ENCODE data around the gene XYLT1. TPM values are rescaled to one million over a fixed set of nuclear protein-coding genes. Genes with fewer than 3 reads are reported as not detected.

Gene XYLT1
- total RNA-seq, 1 donor from 2014 or later: 12.3 TPM

DNA sequence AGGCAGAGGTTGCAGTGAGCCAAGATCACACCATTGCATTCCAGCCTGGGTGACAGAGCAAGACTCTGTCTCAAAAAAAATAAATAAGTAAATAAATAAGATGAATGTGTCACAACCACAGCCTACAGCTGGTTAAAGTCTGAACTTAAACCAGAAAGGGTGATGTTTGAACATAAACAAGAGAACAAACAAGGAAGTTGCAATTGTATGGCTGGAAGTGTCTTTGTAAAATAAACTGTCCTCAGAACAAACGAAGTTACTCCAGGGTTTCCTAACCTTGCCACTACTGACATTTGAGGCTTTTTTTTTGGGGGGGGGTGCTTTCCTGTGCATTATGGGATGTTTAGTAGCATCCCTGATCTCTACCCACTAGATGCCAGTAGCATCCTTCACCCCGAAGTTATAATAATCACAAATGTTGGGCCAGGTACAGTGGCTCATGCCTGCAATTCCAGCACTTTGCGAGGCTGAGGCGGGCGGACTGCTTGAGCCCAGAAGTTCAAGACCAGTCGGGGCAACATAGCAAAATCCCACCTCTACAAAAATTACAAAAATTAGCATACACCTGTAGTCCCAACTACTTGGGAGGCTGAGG is 119.2 kb downstream of the XYLT1 start:
- no peak for DNase-seq (ENCODE audit: low spot score, unreplicated experiment)
- Mint-ChIP-seq H3K4me3 (ENCODE audit: low read depth) (no peak overlapping the region), H3K27ac (no peak overlapping the region), H3K9me3 (ENCODE audit: low read depth) (no peaks in the 10 kb centered on the region), H3K27me3 (no peaks in the 10 kb centered on the region), H3K36me3 (ENCODE audit: insufficient read depth) (no peaks in the 10 kb centered on the region), H3K4me1 (ENCODE audit: low read depth) (peaks cover 2% of the 10 kb centered on the region)
- TF ChIP-seq, protein P1, sequence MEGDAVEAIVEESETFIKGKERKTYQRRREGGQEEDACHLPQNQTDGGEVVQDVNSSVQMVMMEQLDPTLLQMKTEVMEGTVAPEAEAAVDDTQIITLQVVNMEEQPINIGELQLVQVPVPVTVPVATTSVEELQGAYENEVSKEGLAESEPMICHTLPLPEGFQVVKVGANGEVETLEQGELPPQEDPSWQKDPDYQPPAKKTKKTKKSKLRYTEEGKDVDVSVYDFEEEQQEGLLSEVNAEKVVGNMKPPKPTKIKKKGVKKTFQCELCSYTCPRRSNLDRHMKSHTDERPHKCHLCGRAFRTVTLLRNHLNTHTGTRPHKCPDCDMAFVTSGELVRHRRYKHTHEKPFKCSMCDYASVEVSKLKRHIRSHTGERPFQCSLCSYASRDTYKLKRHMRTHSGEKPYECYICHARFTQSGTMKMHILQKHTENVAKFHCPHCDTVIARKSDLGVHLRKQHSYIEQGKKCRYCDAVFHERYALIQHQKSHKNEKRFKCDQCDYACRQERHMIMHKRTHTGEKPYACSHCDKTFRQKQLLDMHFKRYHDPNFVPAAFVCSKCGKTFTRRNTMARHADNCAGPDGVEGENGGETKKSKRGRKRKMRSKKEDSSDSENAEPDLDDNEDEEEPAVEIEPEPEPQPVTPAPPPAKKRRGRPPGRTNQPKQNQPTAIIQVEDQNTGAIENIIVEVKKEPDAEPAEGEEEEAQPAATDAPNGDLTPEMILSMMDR (IDR thresholded peaks at IDR 0.05; ENCODE audit: unreplicated experiment): no peak

GRCh38 chr16:17350207-17350606 is 120.6 kb downstream of the XYLT1 start:
- Mint-ChIP-seq H3K27ac (no peak overlapping the region), H3K27me3 (no peaks in the 10 kb centered on the region), H3K4me1 (ENCODE audit: low read depth) (no peaks in the 10 kb centered on the region), H3K4me3 (ENCODE audit: low read depth) (no peak overlapping the region), H3K9me3 (ENCODE audit: low read depth) (no peaks in the 10 kb centered on the region), H3K36me3 (ENCODE audit: insufficient read depth) (no peaks in the 10 kb centered on the region)
- TF ChIP-seq, protein P1 (IDR thresholded peaks at IDR 0.05; ENCODE audit: unreplicated experiment): no peak
- DNase-seq (ENCODE audit: low spot score, unreplicated experiment): no peak

DNA sequence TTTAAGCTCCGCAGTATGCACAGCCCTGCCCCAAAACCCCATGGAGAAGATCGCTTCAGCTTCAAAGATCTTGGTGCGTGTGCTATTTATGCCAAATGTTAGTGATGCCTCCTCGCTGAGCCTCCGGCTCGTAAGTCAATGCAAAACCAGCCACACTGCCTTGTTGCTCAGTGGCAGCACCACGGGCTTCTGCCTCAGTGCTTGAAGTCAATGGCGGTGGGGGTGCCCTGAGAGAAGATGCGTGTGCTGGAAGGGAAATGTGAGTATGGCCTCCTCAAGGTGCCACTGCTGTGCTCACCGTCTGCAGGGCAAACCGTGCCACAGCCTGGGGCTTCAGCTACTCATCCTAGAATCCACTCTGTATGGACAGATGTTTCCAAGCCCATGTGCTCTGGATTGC is 121.9 kb downstream of the XYLT1 start:
- DNase-seq (ENCODE audit: low spot score, unreplicated experiment): no peak
- Mint-ChIP-seq H3K4me1 (ENCODE audit: low read depth) (no peaks in the 10 kb centered on the region), H3K4me3 (ENCODE audit: low read depth) (no peak overlapping the region), H3K36me3 (ENCODE audit: insufficient read depth) (no peaks in the 10 kb centered on the region), H3K27me3 (no peaks in the 10 kb centered on the region), H3K9me3 (ENCODE audit: low read depth) (no peaks in the 10 kb centered on the region), H3K27ac (no peak overlapping the region)
- TF ChIP-seq, protein P1 (IDR thresholded peaks at IDR 0.05; ENCODE audit: unreplicated experiment): no peak

- no peak for DNase-seq (ENCODE audit: low spot score, unreplicated experiment)
- H3K9me3 Mint-ChIP-seq (ENCODE audit: low read depth): no peaks in the 10 kb centered on the region
- no peak overlapping the region for H3K4me3 Mint-ChIP-seq (ENCODE audit: low read depth)
- TF ChIP-seq, protein P1 (IDR thresholded peaks at IDR 0.05; ENCODE audit: unreplicated experiment): no peak
- H3K27me3 Mint-ChIP-seq: no peaks in the 10 kb centered on the region
- no peak overlapping the region for H3K27ac Mint-ChIP-seq
- no peaks in the 10 kb centered on the region for H3K4me1 Mint-ChIP-seq (ENCODE audit: low read depth)
- no peaks in the 10 kb centered on the region for H3K36me3 Mint-ChIP-seq (ENCODE audit: insufficient read depth)
Measured at GRCh38 chr16:17348042-17348783, 122.5 kb downstream of the XYLT1 start.

DNA sequence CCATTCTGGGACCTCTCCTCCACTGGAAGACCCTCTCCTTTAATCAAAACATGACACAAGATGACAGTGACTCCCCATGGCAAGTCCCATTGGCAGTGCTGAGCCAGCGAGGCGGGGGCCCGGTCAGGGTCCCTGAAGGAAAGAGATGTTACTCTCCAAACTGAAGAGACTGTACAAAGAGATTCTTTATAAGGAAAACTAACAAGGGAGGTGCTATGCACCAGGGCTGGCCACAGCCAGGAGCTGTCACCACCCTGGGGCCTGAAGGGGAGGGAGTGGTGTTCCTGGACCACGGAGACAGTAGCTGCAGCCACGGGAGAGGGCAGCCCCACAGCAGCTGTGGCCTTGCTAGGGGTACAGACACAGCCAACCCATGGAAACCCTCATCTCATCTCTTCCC is 123.1 kb downstream of the XYLT1 start:
- TF ChIP-seq, protein P1 (IDR thresholded peaks at IDR 0.05; ENCODE audit: unreplicated experiment): no peak
- Mint-ChIP-seq H3K4me1 (ENCODE audit: low read depth) (no peaks in the 10 kb centered on the region), H3K9me3 (ENCODE audit: low read depth) (no peaks in the 10 kb centered on the region), H3K27me3 (no peaks in the 10 kb centered on the region), H3K36me3 (ENCODE audit: insufficient read depth) (no peaks in the 10 kb centered on the region), H3K4me3 (ENCODE audit: low read depth) (no peak overlapping the region), H3K27ac (no peak overlapping the region)
- no peak for DNase-seq (ENCODE audit: low spot score, unreplicated experiment)
